ENCODE data around the gene TMEM121.
"Not testable (repeated sequence)": the region's sequence is repeated elsewhere in the genome, so short reads cannot be mapped to it uniquely, and the experiment has no call there.

TMEM121 gene

GRCh38 chr14:105571181-105571951, 45.0 kb downstream of the TMEM121 start:
- not testable (repeated sequence) for DNase-seq

- DNase-seq, result not testable (repeated sequence)
These were observed 45.7 kb downstream of the TMEM121 start for GRCh38 chr14:105572063-105572462.

GRCh38 chr14:105573841-105574240, 47.5 kb downstream of the TMEM121 start:
- DNase-seq, result not testable (repeated sequence)

DNA sequence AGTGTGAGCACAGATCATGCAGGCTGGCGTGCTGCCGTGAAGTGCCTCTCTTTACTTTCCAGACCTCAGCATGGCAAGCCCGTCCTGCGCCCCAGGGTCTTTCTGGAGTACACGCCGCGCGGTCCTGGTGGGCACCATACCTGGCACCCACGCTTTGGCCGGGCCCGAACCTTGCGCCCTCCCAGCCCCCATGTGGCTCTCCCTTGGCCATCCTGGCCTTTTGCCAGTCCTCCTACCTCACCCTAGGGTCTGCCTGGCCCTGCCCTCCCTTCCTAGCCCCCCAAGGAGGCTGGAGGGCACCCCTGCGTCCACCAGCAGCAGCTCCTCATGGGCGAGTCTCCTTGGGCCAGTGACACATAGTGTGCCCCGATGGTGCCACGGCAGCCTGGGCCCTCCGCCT, 48.0 kb downstream of the TMEM121 start:
- DNase-seq, result not testable (repeated sequence)

GRCh38 chr14:105575016-105575700, 48.8 kb downstream of the TMEM121 start:
- not testable (repeated sequence) for DNase-seq

DNA sequence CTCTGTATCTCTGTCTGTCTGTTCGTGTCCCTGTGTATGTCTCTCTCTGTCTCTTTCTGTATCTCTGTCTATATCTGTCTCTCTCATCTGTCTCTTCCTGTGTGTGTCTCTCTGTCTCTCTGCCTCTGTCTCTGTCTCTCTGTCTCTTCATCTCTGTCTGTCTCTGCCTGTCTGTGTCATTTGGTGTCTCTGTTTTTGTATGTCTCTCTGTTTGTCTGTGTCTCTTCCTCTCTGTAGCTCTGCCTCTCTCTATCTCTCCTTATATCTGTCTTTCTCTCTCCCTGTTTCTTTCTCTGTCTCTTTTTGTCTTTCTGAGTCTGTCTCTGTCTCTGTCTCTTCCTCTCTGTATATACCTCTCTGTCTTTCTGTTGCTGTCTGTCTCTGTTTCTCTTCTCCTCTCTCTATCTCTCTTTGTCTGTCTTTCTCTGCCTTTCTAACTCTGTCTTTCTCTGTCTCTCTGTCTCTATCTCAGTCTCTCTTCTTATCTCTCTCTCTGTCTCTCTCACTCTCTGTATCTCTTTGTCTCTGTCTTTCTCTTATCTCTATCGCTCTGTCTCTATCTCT, 50.2 kb downstream of the TMEM121 start:
- no peak for DNase-seq

DNA sequence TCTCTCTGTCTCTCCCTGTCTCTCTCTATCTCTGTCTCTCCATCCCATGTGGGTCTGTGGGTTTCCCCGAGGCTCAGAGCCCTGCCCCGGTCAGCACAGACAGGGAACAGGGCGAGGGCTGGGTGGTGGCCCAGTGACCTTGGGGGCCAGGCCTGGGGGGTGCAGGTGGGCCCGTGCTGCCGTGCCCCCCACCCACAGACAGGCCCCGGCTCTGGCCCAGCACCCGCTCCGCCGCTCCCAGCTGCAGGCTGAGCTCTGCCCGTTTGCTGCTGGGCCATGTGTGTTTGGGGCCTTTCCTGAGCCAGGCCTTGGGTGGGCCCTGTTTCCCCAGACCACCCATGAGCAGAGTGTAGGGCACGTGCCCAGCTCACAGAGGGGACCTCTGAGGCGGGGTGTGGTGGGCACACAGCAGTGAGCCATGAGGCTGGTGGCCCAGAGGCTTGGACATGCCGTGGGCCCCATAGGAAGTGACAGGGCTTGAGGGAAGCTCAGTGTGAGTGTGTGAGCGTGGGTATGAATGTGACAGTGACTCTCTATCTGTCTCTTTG, 51.0 kb downstream of the TMEM121 start:
- DNase-seq, result no peak

DNA sequence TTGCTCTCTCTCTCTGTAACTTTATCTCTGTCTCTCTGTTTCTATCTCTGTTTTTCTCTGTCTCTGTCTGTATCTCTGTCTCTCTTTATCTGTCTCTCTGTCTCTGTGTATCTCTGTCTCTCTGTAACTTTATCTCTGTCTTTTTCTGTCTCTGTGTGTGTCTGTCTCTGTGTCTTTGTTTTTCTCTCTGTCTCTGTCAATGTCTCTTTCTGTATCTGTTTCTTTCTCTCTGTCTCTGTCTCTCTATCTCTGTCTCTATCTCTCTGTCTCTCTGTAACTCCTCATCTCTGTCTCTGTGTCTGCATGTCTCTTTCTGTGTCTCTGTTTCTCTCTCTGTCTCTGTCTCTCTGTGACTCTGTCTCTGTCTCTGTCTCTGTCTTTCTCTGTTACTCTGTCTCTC, 51.7 kb downstream of the TMEM121 start:
- DNase-seq, result no peak

GRCh38 chr14:105579221-105579620, 52.8 kb downstream of the TMEM121 start:
- not testable (repeated sequence) for DNase-seq
